Thyroid gland (tissue), 4 donors: ENCODE results near the gene PCDHB15.

Experiments
- CTCF ChIP-seq, 6 experiments: fragments of 200-600 bp in 3 of 6; fragments of 450-650 bp in 3 of 6; sonication (generic) in 3 of 6; IDR thresholded peaks; one replicate each; pipeline ENCODE4 v1.5.1; 2016 to 2019; ENCODE audit warnings: antibody characterized with exemption in 6 of 6, mild to moderate bottlenecking in 2 of 6, inconsistent platforms in 1 of 6, moderate library complexity in 1 of 6
- POLR2A ChIP-seq, 2 donors: fragments of 450-650 bp; IDR thresholded peaks; one replicate each; pipeline ENCODE4 v1.6.1; 2017; ENCODE audit warnings: antibody characterized with exemption in 2 of 2, mild to moderate bottlenecking in 2 of 2, moderate library complexity in 1 of 2

DNA sequence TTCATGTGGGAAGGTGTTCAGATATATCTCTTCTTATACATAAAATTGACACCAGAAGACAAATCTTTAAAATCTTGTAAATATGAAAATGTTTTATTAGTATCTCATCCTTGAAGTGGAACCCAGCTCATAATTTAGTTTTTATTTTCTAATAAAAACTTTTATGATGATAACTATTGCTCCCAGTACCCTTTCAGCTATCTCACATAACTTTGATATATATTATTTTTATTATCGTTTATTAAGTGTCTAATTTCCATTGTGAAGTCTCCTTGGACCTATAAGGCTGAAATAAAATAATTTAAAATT, 16.0 kb downstream of the PCDHB15 start:
- TF ChIP-seq CTCF (IDR thresholded peaks at IDR 0.05) = no peak
- no peak for TF ChIP-seq POLR2A (IDR thresholded peaks at IDR 0.05)
